A172 (cell line): Measurements from ENCODE around the gene TMEM271. TPM values are rescaled to one million over a fixed set of nuclear protein-coding genes. Genes with fewer than 3 reads are reported as not detected.

Experiments used
- DNase-seq: peaks from one replicate; pipeline ENCODE4 v3.0.0-alpha.2; 2015; ENCODE audit warnings: low spot score
- total RNA-seq: library from RNA; depleted of rRNA; stranded (reverse); fragments of >200 nt; shearing (Covaris generic); gene quantifications from 2 replicates; pipeline ENCODE4 v1.2.3, GENCODE V29; 2014; rRNA removed

Gene TMEM271, protein sequence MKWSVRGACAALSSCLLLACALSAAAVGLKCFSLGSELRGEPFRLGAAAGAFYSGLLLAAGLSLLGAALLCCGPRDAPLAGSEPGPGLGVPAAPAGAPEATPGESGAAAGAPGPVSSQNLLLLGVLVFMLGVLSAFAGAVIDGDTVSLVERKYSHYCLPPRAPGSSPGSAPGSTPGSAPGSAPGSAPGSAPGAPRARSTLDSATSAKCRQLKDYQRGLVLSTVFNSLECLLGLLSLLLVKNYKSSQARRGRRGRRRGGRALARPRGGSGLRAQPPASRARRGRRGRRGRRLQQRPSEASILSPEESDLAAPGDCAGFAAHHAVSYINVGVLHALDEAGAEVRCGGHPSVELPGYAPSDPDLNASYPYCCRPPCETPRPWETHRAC
- total RNA-seq: not detected in 2 replicates

DNA sequence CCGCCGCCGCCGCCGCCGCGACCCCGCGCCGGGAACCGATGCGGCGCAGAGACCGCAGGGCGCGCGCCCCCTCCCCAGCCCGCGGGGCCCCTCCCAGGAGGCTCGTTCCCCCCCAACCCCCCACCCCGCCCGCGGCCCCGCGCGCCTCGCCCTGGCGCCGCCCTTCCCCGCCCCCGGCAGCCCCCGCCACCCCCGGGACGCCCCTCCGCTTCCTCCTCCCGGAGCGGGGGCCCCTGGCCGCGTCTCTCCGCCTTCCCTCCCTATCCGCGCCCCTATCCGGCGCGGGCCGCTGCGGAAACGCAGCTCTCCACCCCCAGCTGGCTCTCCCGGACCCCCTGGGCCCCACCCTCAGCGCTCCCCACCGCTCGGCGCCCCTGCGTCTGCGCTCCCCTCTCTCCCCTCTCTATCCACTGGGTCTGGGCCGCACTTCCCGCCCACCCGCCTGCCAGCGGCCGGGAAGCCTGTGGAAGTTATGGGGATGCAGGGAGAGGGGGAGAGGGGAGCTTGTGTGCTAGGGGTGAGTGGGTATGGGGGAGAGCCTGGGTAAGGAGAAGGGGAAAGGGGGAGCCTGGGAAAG lies at the start of gene TMEM271:
TSS of gene TMEM271 (minus strand) at position 51 of the 577 bp plus-strand sequence. CDS start 233 bp downstream, outside the sequence.
- DNase-seq: no peak

DNA sequence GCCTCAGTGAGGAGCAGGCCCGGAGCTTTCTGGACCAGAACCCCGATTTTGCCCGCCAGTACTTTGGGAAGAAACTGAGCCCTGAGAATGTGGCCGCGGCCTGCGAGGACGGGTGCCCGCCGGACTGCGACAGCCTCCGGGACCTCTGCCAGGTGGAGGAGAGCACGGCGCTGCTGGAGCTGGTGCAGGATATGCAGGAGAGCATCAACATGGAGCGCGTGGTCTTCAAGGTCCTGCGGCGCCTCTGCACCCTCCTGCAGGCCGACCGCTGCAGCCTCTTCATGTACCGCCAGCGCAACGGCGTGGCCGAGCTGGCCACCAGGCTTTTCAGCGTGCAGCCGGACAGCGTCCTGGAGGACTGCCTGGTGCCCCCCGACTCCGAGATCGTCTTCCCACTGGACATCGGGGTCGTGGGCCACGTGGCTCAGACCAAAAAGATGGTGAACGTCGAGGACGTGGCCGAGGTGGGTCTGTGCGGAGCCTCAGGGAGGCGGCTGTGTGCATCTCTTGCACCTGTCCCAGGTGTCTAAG lies 49.6 kb upstream of the TMEM271 start:
- no peak for DNase-seq

DNA sequence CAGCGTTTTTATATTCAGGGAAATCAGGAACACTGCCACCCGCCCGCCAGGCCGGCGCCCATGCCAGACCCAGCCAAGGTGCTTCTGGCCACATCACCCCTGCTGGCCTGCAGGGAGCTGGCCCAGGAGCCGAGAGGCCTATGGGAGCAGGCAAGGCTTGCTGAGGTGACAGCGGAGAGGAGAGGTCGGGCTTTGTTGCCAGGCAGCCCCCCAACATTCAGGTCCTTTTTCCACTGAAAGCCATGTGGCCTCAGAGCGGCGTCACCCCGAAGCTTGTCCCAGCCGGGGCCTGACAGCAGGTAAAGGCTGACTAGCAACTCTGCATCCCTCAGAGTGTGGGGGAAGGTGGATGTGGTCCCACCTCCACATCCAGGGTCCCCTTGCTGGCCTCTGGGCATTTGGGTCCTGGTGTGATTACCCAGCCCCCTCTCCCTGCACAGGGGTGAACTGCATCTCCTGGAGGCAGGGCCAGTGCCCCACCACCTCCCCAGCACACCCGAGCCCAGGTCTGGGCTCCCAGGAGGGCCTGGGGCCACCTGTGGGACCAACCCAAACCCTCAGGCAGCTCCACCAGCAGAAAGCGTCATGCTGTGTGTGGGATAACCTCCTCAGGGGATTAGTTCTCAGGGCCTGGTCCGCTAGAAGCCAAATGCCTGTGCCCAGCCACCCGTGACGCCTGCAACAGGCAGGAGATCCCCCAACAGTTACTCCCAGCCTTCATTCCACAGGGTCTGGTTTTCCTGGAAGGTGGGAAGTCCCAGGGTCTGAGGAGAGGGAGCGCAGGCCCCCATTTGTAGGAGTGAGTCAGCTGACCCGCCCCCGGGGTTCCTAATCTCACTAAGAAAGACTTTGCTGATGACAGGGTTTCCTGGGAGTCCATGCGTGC lies 48.9 kb upstream of the TMEM271 start, which contains the start of gene PDE6B:
TSS of gene PDE6B (plus strand) at position 869 of the 886 bp plus-strand sequence. CDS start 54 bp downstream, outside the sequence.
- DNase-seq: no peak

DNA sequence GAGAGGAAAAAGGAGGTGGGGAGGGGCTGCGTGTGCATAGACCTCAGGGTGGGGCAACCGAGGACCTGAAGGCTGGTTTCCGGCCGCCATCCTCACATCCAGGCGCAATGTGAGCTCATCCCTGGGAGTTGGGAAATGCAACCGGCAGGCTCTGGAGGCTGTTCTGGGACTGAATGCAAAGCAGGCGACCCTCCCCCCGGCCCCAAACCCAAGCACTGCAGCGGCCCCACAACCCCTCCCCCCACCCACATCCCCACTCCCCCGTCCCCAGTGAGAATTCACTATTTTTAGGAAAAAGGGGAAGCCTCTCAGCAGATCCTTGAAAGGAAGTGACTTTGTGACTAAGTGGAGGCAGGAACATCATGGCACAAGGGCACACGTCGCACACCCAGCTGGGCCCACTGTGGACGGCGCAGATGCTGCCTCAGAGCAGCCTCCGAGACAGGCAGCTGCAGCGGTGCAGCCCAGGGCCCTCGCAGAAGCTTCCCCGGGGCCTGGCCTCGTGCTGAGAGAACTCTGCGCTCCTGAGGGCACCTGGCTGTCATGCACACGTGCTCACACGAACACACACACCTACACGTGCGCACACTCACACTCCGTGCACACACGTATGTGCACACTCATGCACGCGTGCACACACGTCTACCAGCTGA lies 47.9 kb upstream of the TMEM271 start:
- DNase-seq: no peak

DNA sequence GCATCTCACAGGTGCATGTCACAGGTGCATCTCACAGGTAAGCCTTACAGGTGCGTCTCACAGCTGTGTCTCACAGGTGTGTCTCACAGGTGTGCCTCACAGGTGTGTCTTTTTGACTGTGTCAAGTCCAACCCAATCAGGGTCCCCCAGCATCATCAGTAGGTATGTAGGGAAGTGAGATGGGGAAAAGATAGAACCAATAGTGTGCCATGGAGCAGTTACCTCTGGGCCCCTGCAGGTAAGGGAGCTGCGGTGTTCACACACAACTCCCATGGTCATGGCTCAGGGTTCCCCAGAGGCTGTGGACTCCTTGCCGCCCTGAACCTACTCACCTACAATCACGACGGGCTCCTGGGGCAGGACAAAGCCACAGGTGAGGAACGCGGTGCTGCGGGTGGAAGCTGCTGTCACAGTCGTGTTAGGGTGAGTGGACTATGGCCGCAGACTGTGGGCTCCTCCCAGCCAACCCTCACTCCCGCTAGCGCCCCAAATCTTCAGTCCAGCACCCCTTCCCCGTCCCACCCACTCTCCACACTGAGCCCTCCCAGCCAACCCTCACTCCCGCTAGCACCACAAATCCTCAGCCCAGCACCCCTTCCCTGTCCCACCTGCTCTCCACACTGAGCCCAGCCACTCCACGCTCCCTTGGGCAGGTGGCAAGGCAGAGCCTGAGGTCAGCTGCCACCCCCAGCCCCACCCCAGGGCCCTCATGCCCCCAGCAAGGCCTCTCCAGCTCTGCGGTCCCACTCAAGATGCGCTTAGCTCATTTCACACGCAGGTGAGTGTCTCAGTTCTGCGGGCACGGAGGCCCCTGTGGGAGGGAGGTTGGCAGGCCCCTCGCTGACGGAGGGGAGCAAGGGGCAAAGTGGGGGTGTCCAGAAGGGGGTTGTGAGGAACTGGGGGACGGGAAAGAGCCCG lies 47.2 kb upstream of the TMEM271 start:
- no peak for DNase-seq

DNA sequence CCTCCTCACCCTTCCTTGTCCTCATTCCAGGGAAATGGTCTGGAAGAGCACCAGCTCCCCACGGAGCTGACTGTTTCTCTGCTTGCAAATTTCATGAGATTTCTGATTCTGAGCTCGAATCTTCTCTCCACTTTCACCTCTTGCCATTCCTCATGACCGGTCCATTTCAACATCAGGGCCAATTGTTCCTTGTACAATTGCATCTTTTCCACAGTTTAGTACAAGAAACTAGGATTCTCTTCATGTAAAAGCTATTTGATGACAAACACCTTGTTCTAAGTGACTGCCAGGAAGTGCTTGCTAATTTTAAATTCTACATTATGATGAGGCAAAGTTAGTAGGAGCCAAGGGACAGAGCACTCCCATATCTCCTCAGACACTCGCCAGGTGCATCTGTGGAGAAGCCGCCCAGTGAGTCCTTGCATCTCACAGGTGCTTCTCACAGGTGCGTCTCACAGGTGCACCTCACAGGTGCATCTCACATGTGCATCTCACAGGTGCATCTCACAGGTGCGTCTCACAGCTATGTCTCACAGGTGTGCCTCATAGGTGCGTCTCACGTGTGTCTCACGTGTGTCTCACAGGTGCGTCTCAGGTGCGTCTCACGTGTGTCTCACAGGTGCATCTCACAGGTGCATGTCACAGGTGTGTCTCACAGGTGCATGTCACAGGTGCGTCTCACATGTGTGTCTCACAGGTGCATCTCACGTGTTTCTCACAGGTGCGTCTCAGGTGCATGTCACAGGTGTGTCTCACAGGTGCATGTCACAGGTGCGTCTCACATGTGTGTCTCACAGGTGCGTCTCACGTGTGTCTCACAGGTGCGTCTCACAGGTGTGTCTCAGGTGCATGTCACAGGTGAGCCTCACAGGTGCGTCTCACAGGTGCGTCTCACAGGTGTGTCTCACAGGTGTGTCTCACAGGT lies 46.2 kb upstream of the TMEM271 start:
- DNase-seq: no peak

DNA sequence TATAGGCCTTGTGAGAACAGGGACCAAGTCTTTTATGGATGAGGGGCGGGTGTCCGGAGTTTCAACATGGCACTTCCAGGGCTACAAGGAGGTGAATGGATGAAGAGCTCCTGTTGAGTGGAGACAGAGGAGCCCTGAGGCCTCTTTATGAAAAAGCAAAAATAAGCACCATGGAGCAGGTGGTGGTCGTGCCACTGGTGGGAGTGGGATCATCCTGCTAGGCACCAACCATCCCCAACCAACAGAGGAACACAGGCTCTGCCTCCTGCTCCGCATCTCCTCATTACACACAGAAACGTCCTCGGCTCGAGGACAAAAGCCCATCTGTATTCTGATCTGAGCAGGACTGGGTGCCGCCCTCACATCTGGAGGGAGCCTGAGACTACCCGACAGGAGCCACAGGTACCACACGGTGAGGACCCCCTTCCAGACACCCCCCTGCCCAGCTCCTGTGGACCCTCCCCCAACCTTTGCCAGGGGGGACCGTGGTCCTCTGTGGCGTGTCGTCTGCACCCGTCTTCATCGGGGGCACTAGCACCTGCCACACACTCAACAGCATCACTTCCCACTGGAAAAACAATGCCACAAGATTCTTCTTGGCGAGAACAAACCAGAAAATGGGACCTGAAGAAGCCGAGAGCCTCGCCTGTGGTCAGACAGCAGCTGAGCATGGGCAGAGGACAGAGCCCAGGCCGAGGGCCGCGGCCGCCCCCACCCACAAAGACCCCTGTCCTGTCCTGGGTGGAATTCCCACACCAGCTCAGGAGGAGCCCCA lies 45.4 kb upstream of the TMEM271 start:
- DNase-seq: no peak

DNA sequence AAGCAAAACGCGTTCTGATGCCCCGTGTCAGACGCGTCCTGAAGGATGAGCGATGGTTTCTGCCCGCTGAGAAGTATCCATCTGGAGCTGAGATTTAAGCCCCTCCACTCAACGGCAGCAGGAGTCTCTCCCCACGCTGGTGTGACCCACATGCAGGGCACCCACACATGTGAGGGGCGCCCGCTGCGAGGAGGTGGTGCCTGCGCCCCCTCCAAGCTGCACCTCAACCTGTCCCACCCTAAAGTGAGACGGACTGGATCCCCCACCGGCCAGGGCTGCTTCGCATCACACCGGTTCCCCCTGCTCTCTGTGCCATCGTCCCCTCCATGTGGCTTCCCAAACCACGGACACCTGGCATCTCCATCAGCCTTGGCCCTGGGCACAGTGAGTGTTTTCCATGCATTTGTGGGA lies 44.8 kb upstream of the TMEM271 start:
- DNase-seq: no peak

DNA sequence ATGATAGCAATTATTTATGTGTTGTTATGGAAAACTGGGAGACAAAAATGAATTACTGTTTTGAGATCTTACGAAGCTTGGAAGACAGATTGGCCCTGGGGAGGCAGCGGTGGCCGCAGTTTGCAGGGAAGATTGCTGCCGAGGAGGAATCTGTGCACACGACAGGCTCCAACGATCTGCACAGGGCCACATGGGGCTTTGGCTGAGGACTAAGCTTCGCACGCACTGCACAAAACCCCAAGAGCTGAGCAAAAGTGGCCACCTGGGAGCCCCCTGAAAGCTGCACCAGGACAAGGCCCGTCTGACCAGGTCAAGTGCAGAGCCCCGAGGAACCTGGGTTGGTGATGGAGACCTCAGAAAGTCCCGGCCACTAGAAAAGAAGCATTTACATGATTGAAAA lies 44.1 kb upstream of the TMEM271 start:
- no peak for DNase-seq

DNA sequence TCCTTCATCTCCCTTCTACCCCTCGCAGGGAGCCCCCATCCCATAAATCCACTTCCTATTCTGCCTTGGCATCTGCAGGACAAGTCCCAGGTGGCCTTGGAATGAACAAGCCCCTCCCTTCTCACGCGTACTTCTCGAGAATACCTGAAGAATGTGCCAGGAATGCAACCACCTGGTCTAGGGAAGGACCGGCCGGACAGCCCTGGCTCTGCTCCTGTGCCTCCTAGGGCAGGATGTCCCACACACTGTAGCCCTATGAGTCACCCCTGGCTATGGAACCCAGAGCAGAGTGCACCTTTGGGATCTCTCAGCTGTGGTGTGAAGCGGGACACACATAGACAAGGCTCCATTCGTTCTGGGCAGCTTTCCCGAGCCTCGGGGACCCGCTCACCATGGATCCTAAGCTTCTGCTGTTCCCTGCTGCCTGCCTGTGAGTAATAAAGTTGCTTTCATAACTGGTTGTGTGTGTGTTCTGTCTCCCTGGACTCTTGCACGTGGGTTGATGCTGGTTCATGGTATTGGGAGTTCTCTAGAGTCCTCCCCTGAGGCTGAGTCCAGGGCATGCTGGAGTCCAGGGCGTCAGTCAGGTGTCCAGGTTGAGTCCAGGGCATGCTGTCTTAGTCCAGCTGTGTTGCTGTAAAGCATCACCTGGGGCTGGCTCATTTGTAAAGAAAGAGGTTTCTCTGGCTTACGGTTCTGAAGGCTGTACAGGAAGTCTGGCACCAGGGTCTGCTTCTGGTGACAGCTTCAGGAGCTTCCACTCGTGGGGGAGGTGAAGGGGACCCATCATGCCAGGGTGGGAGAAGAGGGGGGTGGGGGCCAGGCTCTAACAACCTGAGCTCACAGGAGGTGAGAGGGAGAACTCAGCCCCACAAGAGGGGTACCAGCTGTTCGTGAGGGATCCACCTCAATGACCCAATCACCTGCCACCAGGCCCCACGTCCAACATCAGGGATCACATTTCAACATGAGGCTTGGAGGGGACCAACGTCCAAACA lies 41.8 kb upstream of the TMEM271 start:
- no peak for DNase-seq

DNA sequence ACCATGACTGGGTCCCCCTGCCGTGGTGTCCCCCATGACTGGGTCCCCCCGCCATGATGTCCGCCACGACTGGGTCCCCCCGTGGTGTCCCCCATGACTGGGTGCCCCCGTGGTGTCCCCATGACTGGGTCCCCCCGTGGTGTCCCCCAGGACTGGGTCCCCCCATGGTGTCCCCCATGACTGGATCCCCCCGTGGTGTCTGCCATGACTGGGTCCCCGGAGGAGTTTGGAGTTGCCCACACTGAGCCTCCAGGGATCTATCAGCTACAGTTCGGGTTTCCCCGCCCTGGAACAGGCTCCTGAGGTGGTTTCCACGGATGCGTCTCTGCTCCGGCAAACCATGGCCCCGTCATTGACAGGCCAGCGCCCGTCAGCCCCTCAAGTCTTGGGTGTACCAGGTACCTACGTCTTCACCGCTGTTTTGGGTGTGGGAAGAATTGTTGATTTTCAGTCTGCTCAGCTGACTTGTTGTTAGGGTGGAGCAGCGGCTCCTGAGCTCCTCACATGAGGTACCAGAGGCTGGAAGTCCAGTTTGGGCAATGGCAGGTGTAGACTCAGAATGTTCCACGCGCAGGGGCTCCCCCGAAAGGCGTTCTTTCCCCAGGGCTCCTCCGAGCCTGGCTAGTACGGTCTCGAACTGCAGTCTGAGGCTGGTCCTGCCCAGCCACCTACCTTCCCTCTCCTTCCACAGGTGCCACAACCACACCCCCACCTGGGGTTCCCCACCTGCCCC lies 41.0 kb upstream of the TMEM271 start:
- no peak for DNase-seq

DNA sequence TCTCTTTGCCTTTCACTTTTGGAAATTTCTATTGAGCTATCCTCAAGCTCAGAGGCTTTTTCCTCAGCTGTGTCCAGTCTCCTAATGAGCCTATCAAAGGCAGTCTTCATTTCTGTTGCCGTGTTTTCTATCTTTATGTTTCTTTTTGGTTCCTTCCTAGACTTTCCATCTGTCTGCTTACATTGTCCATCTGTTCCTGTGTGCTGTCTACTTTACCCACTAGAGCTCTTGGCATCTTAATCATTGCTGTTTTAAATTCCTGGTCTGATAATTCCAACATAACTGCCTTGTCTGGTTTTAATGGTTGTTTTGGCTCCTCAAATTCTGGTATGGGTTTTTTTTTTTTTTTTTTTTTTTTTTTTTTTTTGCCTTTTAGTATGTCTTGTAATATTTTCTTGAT lies 40.0 kb upstream of the TMEM271 start:
- no peak for DNase-seq

DNA sequence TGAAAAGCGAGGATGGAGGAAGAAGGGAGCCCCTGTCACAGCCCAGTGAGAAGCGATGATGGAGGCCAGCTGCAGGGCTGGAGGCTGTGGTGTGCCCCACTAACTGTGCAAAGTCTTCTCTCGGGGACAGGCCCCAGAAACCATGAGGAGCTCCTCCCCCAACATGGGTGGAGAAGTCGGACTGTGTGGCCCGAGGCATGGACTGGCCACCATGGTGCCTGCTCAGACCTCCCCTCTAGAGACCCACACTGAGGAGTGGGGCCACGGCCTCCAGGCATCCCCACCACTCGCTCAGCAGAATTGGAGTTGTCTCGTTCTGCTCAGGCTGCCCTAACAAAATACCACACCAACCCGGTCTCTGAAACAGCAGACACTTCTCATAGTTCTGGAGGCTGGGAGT lies 37.0 kb upstream of the TMEM271 start:
- no peak for DNase-seq

DNA sequence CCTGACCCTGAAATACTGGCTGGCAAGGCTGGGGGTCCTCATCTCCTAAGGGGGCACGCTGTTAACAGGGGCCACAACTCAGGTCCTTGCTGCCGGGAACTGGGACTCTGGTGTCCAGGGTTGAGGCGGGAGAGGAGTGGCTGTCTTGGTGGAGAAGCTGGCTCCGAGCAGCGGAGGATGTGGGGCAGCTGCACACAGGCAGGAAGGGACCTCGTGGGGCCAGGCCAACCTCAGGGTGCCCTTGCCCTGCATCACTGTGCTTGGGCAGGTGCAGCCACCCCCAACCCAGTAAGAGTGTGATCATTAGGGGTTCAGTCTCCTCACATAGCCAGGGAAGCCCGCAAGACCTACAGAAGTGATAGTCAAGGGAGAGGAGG lies 36.6 kb upstream of the TMEM271 start:
- DNase-seq: no peak

DNA sequence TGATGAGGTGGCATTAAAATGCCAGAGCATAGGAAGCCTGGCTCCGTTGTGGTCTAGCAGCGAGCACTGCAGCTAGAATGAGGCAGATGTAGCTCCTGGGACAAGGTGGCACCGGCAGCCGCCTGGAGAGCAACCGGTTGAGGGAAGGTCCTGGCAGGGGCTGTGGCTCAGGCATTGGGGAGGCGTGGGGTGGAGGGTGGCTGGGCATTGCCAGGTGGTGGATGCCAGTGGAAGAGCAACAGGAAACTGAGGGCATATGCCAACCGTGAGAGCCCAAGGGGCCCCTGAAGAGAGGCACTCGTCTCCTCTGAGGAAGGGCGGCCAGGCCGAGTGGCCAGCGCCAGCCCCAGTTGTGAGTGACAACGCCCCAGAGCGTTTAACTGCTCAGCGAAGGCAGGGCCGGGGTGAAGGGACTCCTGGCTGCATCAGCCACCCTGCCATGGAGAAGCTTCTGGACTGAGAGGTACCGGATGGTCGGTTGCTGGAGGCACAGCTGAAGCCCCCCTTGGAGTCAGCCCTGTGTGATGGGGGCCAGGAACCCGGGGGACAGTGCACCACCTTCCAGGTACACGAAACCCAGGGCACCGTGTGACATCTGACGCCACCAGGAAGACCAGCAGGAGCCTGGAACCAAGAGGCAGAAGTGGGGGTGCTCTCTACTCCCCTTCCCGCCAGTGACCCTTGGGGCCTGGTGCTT lies 36.1 kb upstream of the TMEM271 start:
- no peak for DNase-seq
